HCT116 (cell line): ENCODE measurements around the gene DOLPP1. TPM values are rescaled to one million over a fixed set of nuclear protein-coding genes. Genes with fewer than 3 reads are reported as not detected.

ENCODE experiments used
- ATAC-seq: fragments of 200-7000 bp; cut with Tn5 transposase; 2 replicates; pipeline ENCODE4 v1.9.1; 2020; ENCODE audit warnings: mild to moderate bottlenecking, moderate library complexity
- BruUV-seq: library from RNA; stranded (reverse); fragments of 400-500 nt; replicated peaks from 2 replicates; lab custom pipeline; 2021; lab: Mats Ljungman, UMichigan
- CTCF ChIA-PET: fragments of 300-600 bp; sonication (Branson Sonifier 250); formaldehyde crosslinking; loops from one replicate; lab custom pipeline; 2021; ENCODE audit warnings: antibody characterized with exemption; lab: Charles Lee
- POLR2A ChIA-PET: fragments of 300-600, 350-600 bp; sonication (Branson Sonifier 250); formaldehyde crosslinking; loops from one replicate; lab custom pipeline; 2021; ENCODE audit warnings: antibody characterized with exemption; lab: Charles Lee
- RAD21 ChIA-PET, 2 experiments: fragments of 300-600 bp; sonication (Branson Sonifier 250); formaldehyde crosslinking; loops; one replicate each; lab custom pipeline; 2023; ENCODE audit warnings: low total read pairs in 2 of 2; ENCODE audit not compliant: uncharacterized antibody in 2 of 2, unreplicated experiment in 2 of 2, low non-redundant PET in 1 of 2; lab: Charles Lee
- DNase-seq: peaks from one replicate; pipeline ENCODE4 v3.0.0-alpha.2; 2010; ENCODE audit warnings: low read depth, low spot score
- H2AFZ ChIP-seq: fragments of 200-600 bp; shearing (Covaris generic), sonication (generic); 2 replicates; pipeline ENCODE4 v1.6.1; 2017; ENCODE audit warnings: low read depth, mixed run types, mixed read lengths, antibody characterized with exemption, low read length; ENCODE audit not compliant: poor library complexity, severe bottlenecking
- H3K27ac ChIP-seq: 2 replicates; pipeline ENCODE4 v1.5.1; 2012; ENCODE audit warnings: low read depth, low read length
- H3K27me3 ChIP-seq: fragments of 200-600 bp; sonication (generic); 2 replicates; pipeline ENCODE4 v1.6.1; 2016; ENCODE audit warnings: mixed run types, low read length, mixed read lengths; ENCODE audit not compliant: insufficient read depth
- H3K36me3 ChIP-seq, 2 experiments: fragments of 200-500 bp in 1 of 2; fragments of 200-600 bp in 1 of 2; sonication (Bioruptor generic) in 1 of 2; sonication (generic) in 1 of 2; 2 replicates each; pipeline versions ENCODE4 v1.5.1 to v1.6.1; 2014 to 2016; ENCODE audit warnings: low read length in 2 of 2, inconsistent platforms in 1 of 2, mixed read lengths in 1 of 2, mixed run types in 1 of 2; ENCODE audit not compliant: insufficient read depth in 2 of 2, control insufficient read depth in 1 of 2
- H3K4me1 ChIP-seq, 2 experiments: fragments of 200-600 bp in 1 of 2; sonication (generic) in 1 of 2; 2 replicates each; pipeline versions ENCODE4 v1.5.1 to v1.6.1; 2012 to 2017; ENCODE audit warnings: low read length in 2 of 2, inconsistent platforms in 1 of 2, mild to moderate bottlenecking in 1 of 2, mixed read lengths in 1 of 2, mixed run types in 1 of 2, moderate library complexity in 1 of 2; ENCODE audit not compliant: insufficient read depth in 2 of 2, control insufficient read depth in 1 of 2
- H3K4me2 ChIP-seq: fragments of 200-600 bp; sonication (generic); 2 replicates; pipeline ENCODE4 v1.6.1; 2017; ENCODE audit warnings: mixed run types, low read length, mixed read lengths
- H3K4me3 ChIP-seq, 2 experiments: fragments of 200-600 bp in 1 of 2; sonication (generic) in 1 of 2; replicated peaks in 1 of 2; 2 replicates each; pipeline ENCODE4 v1.5.1; 2011 to 2016; ENCODE audit warnings: low read length in 2 of 2, control low read depth in 1 of 2, low read depth in 1 of 2, mild to moderate bottlenecking in 1 of 2, mixed read lengths in 1 of 2, mixed run types in 1 of 2
- H3K79me2 ChIP-seq: fragments of 200-600 bp; sonication (generic); 2 replicates; pipeline ENCODE4 v1.6.1; 2017; ENCODE audit warnings: mild to moderate bottlenecking, mixed run types, low read length, moderate library complexity, mixed read lengths; ENCODE audit not compliant: insufficient read depth
- H3K9ac ChIP-seq: fragments of 200-600 bp; sonication (generic); 2 replicates; pipeline ENCODE4 v1.6.1; 2016; ENCODE audit warnings: low read length, mixed read lengths
- H3K9me2 ChIP-seq: fragments of 200-600 bp; sonication (generic), shearing (Covaris generic); 2 replicates; pipeline ENCODE4 v1.6.1; 2017; ENCODE audit warnings: mixed run types, mild to moderate bottlenecking, moderate library complexity; ENCODE audit not compliant: insufficient read depth
- H3K9me3 ChIP-seq, 2 experiments: fragments of 200-500 bp in 1 of 2; fragments of 200-600 bp in 1 of 2; sonication (Bioruptor generic) in 1 of 2; sonication (generic) in 1 of 2; 2 replicates each; pipeline ENCODE4 v1.6.1; 2014 to 2017; ENCODE audit warnings: low read length in 2 of 2, mixed read lengths in 2 of 2, inconsistent platforms in 1 of 2, low read depth in 1 of 2, mild to moderate bottlenecking in 1 of 2, mixed run types in 1 of 2, moderate library complexity in 1 of 2; ENCODE audit not compliant: control insufficient read depth in 1 of 2, insufficient read depth in 1 of 2
- H4K20me1 ChIP-seq: fragments of 200-600 bp; sonication (generic), shearing (Covaris generic); 2 replicates; pipeline ENCODE4 v1.6.1; 2017; ENCODE audit warnings: mixed run types, mild to moderate bottlenecking, moderate library complexity; ENCODE audit not compliant: insufficient read depth
- CBX3 ChIP-seq: IDR thresholded peaks from 2 replicates; pipeline ENCODE4 v1.6.1; 2012; ENCODE audit warnings: low read depth
- CEBPB ChIP-seq: IDR thresholded peaks from 2 replicates; pipeline ENCODE4 v1.6.1; 2012; ENCODE audit warnings: low read depth
- EGR1 ChIP-seq: IDR thresholded peaks from 2 replicates; pipeline ENCODE4 v1.6.1; 2012; ENCODE audit warnings: low read depth
- EZH2 ChIP-seq: fragments of 200-600 bp; sonication (generic); IDR thresholded peaks from 2 replicates; pipeline ENCODE4 v1.6.1; 2017; ENCODE audit warnings: antibody characterized with exemption, mixed run types
- EZH2phosphoT487 ChIP-seq: fragments of 200-600 bp; IDR thresholded peaks from 2 replicates; pipeline ENCODE4 v1.6.1; 2018; ENCODE audit warnings: antibody characterized with exemption, borderline replicate concordance
- JUND ChIP-seq: IDR thresholded peaks from 2 replicates; pipeline ENCODE4 v1.6.1; 2012
- POLR2A ChIP-seq: IDR thresholded peaks from 2 replicates; pipeline ENCODE4 v1.7.0; 2011; ENCODE audit warnings: borderline replicate concordance; ENCODE audit not compliant: insufficient read depth, insufficient read length; ENCODE audit errors: extremely low read depth
- POLR2AphosphoS5 ChIP-seq: IDR thresholded peaks from 2 replicates; pipeline ENCODE4 v1.6.1; 2011; ENCODE audit warnings: mild to moderate bottlenecking, low read depth, low read length, moderate library complexity
- RAD21 ChIP-seq: IDR thresholded peaks from 2 replicates; pipeline ENCODE4 v1.6.1; 2012; ENCODE audit warnings: low read depth, mild to moderate bottlenecking
- SP1 ChIP-seq: IDR thresholded peaks from 2 replicates; pipeline ENCODE4 v1.6.1; 2012; ENCODE audit warnings: low read depth
- TCF7L2 ChIP-seq: IDR thresholded peaks from 2 replicates; pipeline ENCODE4 v1.7.0; 2011; ENCODE audit warnings: borderline replicate concordance, inconsistent platforms; ENCODE audit not compliant: insufficient read depth, insufficient read length; ENCODE audit errors: extremely low read depth
- YY1 ChIP-seq: IDR thresholded peaks from 2 replicates; pipeline ENCODE4 v1.6.1; 2011; ENCODE audit warnings: low read length, low read depth, moderate library complexity, mild to moderate bottlenecking; ENCODE audit not compliant: insufficient replicate concordance; ENCODE audit errors: extremely low read depth
- intact Hi-C: fragments of 100-400 bp; cut with micrococcal nuclease; formaldehyde crosslinking; loops from 2 replicates; pipeline ENCODE4 v1.10.0; 2022
- total RNA-seq: library from RNA; stranded (reverse); gene quantifications from one replicate; pipeline ENCODE4 v1.2.1, GENCODE V29; 2021; ENCODE audit not compliant: unreplicated experiment
- TF ChIP-seq, protein P1 (sequence below): IDR thresholded peaks from 2 replicates; pipeline ENCODE4 v1.6.1; 2012
- TF ChIP-seq, protein P2 (sequence below): IDR thresholded peaks from 2 replicates; pipeline ENCODE4 v1.6.1; 2012; ENCODE audit warnings: low read depth
- TF ChIP-seq, protein P3 (sequence below): IDR thresholded peaks from 2 replicates; pipeline ENCODE4 v1.6.1; 2011; ENCODE audit warnings: mild to moderate bottlenecking, low read length, moderate library complexity; ENCODE audit not compliant: insufficient replicate concordance; ENCODE audit errors: extremely low read depth
- TF ChIP-seq, protein P4 (sequence below): IDR thresholded peaks from 2 replicates; pipeline ENCODE4 v1.6.1; 2012
- TF ChIP-seq, protein P5 (sequence below), 3 experiments: fragments of 200-600 bp in 1 of 3; sonication (generic) in 1 of 3; IDR thresholded peaks in 2 of 3; conservative IDR thresholded peaks in 1 of 3; 2 replicates each; pipeline ENCODE4 v1.5.1; 2012 to 2017; ENCODE audit warnings: low read depth in 2 of 3, low read length in 2 of 3, antibody characterized with exemption in 1 of 3, borderline replicate concordance in 1 of 3, control low read depth in 1 of 3, mild to moderate bottlenecking in 1 of 3, mixed read lengths in 1 of 3, mixed run types in 1 of 3, moderate library complexity in 1 of 3; ENCODE audit not compliant: insufficient read depth in 1 of 3

The DOLPP1 gene
- total RNA-seq, 1 experiment from 2014 or later = 17.4 TPM

DNA sequence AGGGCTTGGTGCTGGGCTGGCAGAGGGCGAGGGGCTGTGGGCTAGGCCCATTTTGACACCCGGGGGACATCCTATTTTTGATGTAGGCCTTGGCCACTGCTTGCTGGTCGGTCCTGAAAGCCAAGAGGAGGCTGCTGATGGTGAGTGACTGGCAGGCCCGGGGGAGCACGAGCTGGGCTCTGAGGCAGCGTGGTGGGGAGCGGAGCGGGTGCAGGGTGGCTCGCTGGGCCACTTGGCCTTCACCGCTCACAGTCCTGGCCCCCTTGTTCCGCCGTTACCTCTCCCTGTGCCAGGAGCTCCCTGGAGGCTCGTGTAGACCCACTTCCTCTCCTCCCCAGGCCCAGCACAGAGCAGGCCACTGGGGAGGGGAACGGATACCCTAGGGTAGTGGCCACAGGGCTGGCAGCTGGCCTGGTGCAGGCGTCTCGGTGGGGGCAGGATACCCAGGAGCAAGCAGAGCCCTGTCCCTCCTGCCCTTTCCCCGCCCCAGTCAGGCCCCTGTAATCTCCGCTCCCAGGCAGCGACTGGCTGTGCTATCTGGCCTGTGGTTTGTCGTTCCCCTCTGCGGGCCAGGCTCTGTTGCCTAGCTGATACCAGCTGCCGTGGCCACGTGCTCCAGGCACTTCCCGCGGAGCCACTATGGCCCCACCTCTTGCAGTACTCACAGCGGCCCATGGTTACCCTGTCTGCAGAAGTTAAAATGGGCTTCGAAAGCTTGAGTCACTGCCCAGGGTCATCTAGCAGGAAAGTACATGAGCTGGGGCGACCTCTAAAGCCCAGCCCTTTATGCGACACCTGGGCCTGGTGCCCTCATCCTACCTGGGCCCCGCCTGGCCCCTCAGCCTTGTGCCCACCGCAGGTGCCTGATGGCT is 11.7 kb upstream of the DOLPP1 start:
- Histone ChIP-seq H3K4me3 (no peak overlapping the region), H3K27me3 (no peaks in the 10 kb centered on the region), H3K27ac (no peak overlapping the region), H3K36me3 (no peaks in the 10 kb centered on the region), H2AFZ (no peak overlapping the region), H3K79me2 (no peaks in the 10 kb centered on the region), H3K9ac (no peak overlapping the region), H3K4me1 (no peaks in the 10 kb centered on the region), H3K9me3 (no peaks in the 10 kb centered on the region), H4K20me1 (no peaks in the 10 kb centered on the region), H3K4me2 (no peak overlapping the region), H3K9me2 (no peaks in the 10 kb centered on the region)
- no peak for DNase-seq
- no peak for ATAC-seq
- ChIA-PET POLR2A (no interaction called here), CTCF (no interaction called here), RAD21 (no interaction called here)
- BruUV-seq = no TSS peak
- intact Hi-C loops = no loop called here
- no peak for TF ChIP-seq CBX3
- TF ChIP-seq, protein P1, sequence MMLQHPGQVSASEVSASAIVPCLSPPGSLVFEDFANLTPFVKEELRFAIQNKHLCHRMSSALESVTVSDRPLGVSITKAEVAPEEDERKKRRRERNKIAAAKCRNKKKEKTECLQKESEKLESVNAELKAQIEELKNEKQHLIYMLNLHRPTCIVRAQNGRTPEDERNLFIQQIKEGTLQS = no peak
- TF ChIP-seq, protein P2, sequence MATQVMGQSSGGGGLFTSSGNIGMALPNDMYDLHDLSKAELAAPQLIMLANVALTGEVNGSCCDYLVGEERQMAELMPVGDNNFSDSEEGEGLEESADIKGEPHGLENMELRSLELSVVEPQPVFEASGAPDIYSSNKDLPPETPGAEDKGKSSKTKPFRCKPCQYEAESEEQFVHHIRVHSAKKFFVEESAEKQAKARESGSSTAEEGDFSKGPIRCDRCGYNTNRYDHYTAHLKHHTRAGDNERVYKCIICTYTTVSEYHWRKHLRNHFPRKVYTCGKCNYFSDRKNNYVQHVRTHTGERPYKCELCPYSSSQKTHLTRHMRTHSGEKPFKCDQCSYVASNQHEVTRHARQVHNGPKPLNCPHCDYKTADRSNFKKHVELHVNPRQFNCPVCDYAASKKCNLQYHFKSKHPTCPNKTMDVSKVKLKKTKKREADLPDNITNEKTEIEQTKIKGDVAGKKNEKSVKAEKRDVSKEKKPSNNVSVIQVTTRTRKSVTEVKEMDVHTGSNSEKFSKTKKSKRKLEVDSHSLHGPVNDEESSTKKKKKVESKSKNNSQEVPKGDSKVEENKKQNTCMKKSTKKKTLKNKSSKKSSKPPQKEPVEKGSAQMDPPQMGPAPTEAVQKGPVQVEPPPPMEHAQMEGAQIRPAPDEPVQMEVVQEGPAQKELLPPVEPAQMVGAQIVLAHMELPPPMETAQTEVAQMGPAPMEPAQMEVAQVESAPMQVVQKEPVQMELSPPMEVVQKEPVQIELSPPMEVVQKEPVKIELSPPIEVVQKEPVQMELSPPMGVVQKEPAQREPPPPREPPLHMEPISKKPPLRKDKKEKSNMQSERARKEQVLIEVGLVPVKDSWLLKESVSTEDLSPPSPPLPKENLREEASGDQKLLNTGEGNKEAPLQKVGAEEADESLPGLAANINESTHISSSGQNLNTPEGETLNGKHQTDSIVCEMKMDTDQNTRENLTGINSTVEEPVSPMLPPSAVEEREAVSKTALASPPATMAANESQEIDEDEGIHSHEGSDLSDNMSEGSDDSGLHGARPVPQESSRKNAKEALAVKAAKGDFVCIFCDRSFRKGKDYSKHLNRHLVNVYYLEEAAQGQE = no peak
- no peak for TF ChIP-seq POLR2A
- TF ChIP-seq, protein P3, sequence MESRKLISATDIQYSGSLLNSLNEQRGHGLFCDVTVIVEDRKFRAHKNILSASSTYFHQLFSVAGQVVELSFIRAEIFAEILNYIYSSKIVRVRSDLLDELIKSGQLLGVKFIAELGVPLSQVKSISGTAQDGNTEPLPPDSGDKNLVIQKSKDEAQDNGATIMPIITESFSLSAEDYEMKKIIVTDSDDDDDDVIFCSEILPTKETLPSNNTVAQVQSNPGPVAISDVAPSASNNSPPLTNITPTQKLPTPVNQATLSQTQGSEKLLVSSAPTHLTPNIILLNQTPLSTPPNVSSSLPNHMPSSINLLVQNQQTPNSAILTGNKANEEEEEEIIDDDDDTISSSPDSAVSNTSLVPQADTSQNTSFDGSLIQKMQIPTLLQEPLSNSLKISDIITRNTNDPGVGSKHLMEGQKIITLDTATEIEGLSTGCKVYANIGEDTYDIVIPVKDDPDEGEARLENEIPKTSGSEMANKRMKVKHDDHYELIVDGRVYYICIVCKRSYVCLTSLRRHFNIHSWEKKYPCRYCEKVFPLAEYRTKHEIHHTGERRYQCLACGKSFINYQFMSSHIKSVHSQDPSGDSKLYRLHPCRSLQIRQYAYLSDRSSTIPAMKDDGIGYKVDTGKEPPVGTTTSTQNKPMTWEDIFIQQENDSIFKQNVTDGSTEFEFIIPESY = no peak
- no peak for TF ChIP-seq RAD21
- no peak for TF ChIP-seq POLR2AphosphoS5
- no peak for TF ChIP-seq CEBPB
- no peak for TF ChIP-seq YY1
- no peak for TF ChIP-seq SP1
- no peak for TF ChIP-seq EGR1
- TF ChIP-seq, protein P4, sequence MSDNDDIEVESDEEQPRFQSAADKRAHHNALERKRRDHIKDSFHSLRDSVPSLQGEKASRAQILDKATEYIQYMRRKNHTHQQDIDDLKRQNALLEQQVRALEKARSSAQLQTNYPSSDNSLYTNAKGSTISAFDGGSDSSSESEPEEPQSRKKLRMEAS = no peak
- TF ChIP-seq, protein P5, sequence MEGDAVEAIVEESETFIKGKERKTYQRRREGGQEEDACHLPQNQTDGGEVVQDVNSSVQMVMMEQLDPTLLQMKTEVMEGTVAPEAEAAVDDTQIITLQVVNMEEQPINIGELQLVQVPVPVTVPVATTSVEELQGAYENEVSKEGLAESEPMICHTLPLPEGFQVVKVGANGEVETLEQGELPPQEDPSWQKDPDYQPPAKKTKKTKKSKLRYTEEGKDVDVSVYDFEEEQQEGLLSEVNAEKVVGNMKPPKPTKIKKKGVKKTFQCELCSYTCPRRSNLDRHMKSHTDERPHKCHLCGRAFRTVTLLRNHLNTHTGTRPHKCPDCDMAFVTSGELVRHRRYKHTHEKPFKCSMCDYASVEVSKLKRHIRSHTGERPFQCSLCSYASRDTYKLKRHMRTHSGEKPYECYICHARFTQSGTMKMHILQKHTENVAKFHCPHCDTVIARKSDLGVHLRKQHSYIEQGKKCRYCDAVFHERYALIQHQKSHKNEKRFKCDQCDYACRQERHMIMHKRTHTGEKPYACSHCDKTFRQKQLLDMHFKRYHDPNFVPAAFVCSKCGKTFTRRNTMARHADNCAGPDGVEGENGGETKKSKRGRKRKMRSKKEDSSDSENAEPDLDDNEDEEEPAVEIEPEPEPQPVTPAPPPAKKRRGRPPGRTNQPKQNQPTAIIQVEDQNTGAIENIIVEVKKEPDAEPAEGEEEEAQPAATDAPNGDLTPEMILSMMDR (IDR thresholded peaks at IDR 0.05 in 2 of 3, conservative IDR thresholded peaks at IDR 0.05 in 1 of 3; ENCODE audit: borderline replicate concordance in 1 of 3, insufficient read depth in 1 of 3, low read depth in 2 of 3, low read length in 2 of 3) = no peak
- TF ChIP-seq JUND = no peak
- no peak for TF ChIP-seq EZH2
- TF ChIP-seq TCF7L2 = no peak
- no peak for TF ChIP-seq EZH2phosphoT487
